Hepatocyte (in vitro differentiated cells): ENCODE measurements around the gene NTPCR.

ENCODE experiments used
- EZH2 ChIP-seq: fragments of 200-600 bp; sonication (generic); IDR thresholded peaks from 2 replicates; pipeline ENCODE4 v1.6.1; 2016; ENCODE audit warnings: antibody characterized with exemption, mild to moderate bottlenecking, borderline replicate concordance
- TF ChIP-seq, protein P1 (sequence below): fragments of 200-600 bp; sonication (generic); IDR thresholded peaks from 2 replicates; pipeline ENCODE4 v1.5.1; 2016; ENCODE audit warnings: antibody characterized with exemption, mild to moderate bottlenecking; ENCODE audit not compliant: poor library complexity

DNA sequence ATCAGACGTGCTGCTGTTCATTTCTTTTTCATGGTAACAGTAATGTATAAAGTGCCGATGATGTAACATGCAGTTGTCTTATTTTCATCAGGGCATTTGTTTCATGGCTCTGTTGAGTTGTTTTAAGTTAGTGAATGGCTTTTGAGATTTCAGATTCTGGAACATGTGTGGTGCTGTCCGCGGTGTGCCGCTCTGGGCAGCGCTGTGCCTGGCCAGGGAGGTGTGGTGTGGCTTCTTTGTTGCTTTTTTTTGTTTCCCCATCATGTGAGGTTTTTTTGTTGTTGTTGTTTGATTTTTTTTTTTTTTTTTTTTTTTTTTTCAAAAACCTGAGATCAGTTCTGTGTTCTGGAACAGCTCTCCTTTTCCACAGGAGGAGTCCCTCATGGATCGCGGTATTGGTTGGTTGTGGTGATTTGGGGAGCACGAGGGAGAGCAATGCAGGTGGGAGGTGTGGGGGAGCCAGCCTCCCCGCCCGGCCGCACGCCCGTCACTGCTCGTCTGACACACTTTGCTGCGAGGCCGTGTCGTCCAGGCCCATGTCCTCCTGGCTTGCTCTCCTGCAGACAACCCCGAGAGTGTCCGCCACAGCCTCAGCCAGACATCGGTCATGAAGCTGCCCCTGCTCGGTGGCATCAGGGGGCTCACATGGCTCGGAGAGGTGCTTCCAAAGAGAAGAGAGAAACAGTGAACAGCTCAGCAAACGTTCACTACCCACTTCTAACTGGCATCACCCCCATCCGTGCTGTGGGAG lies 33.6 kb downstream of the NTPCR start:
- TF ChIP-seq, protein P1, sequence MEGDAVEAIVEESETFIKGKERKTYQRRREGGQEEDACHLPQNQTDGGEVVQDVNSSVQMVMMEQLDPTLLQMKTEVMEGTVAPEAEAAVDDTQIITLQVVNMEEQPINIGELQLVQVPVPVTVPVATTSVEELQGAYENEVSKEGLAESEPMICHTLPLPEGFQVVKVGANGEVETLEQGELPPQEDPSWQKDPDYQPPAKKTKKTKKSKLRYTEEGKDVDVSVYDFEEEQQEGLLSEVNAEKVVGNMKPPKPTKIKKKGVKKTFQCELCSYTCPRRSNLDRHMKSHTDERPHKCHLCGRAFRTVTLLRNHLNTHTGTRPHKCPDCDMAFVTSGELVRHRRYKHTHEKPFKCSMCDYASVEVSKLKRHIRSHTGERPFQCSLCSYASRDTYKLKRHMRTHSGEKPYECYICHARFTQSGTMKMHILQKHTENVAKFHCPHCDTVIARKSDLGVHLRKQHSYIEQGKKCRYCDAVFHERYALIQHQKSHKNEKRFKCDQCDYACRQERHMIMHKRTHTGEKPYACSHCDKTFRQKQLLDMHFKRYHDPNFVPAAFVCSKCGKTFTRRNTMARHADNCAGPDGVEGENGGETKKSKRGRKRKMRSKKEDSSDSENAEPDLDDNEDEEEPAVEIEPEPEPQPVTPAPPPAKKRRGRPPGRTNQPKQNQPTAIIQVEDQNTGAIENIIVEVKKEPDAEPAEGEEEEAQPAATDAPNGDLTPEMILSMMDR = no peak
- no peak for TF ChIP-seq EZH2
